Heart left ventricle (tissue), 16 donors: ENCODE results near the gene FAM120B. TPM values are rescaled to one million over a fixed set of nuclear protein-coding genes. Genes with fewer than 3 reads are reported as not detected.

ENCODE experiments used
- ATAC-seq, 4 donors: fragments of 200-7000 bp; cut with Tn5 transposase; one replicate each; pipeline ENCODE4 v1.9.1; 2020 to 2022; ENCODE audit warnings: moderate library complexity in 4 of 4, mild to moderate bottlenecking in 3 of 4, moderate number of reproducible peaks in 1 of 4
- DNase-seq, 5 donors: peaks; one replicate each; pipeline ENCODE4 v3.0.0-alpha.2; 2020
- H3K27ac ChIP-seq, 12 donors: fragments of 200-600 bp; sonication (generic) in 4 of 12; one replicate each; pipeline versions ENCODE4 v1.5.0 to v1.8.0; 2016 to 2022; ENCODE audit warnings: mild to moderate bottlenecking in 2 of 12
- H3K27me3 ChIP-seq, 9 donors: fragments of 200-600 bp; sonication (generic) in 2 of 9; one replicate each; pipeline versions ENCODE4 v1.5.1 to v1.8.0; 2016 to 2022; ENCODE audit warnings: mild to moderate bottlenecking in 3 of 9
- H3K36me3 ChIP-seq, 9 donors: fragments of 200-600 bp; sonication (generic) in 2 of 9; one replicate each; pipeline versions ENCODE4 v1.5.0 to v1.8.0; 2018 to 2022; ENCODE audit warnings: mild to moderate bottlenecking in 2 of 9
- H3K4me1 ChIP-seq, 12 donors: fragments of 200-600 bp; sonication (generic) in 4 of 12; one replicate each; pipeline versions ENCODE4 v1.5.0 to v1.8.0; 2016 to 2022; ENCODE audit warnings: mild to moderate bottlenecking in 3 of 12
- H3K4me3 ChIP-seq, 12 donors: fragments of 200-600 bp; sonication (generic) in 4 of 12; one replicate each; pipeline versions ENCODE4 v1.5.0 to v1.8.0; 2017 to 2022; ENCODE audit warnings: mild to moderate bottlenecking in 9 of 12, moderate library complexity in 4 of 12
- H3K9me3 ChIP-seq, 12 donors: fragments of 200-600 bp; sonication (generic) in 4 of 12; one replicate each; pipeline versions ENCODE4 v1.5.0 to v1.8.0; 2016 to 2022; ENCODE audit warnings: mild to moderate bottlenecking in 1 of 12
- POLR2A ChIP-seq, 2 donors: fragments of 450-650 bp; IDR thresholded peaks; one replicate each; pipeline ENCODE4 v1.6.1; 2017; ENCODE audit warnings: antibody characterized with exemption in 2 of 2, mild to moderate bottlenecking in 2 of 2, moderate library complexity in 2 of 2
- WGBS, 4 donors: extraction: QIAGEN DNeasy Blood & Tissue Kit in 2 of 4; methylation state at CpG; one replicate each; pipeline versions ENCODE4 v1.1.5 to v1.1.7; 2013 to 2018; 5-methylcytosine and 5-hydroxymethylcytosine counted together
- intact Hi-C, 10 donors: fragments of 100-400 bp; cut with DNase I; formaldehyde crosslinking; loops; one replicate each; pipeline versions ENCODE4 v1.11.1 to v1.14.2; 2022
- polyA plus RNA-seq, 2 donors: library from polyadenylated mRNA; stranded (reverse); fragments of 200-250 nt; gene quantifications; one replicate each; pipeline ENCODE4 v1.2.3, GENCODE V29; 2013
- total RNA-seq, 9 donors: library from RNA; depleted of rRNA in 2 of 9; stranded (reverse); fragments of >200 nt in 2 of 9; fragmentation: NEBNext Ultra II Directional in 3 of 9; extraction: Animal tissue kit (Norgen Biotek cat#: 25700) in 3 of 9; gene quantifications; one replicate each; pipeline versions ENCODE4 v1.1.0 to v1.2.4, GENCODE V29; 2016 to 2023
- TF ChIP-seq, protein P1 (sequence below), 12 donors: fragments of 200-600 bp; sonication (generic) in 4 of 12; IDR thresholded peaks; one replicate each; pipeline versions ENCODE4 v1.5.0 to v1.8.0; 2018 to 2022; ENCODE audit warnings: antibody characterized with exemption in 12 of 12, mild to moderate bottlenecking in 5 of 12
- donor health status: ischemic (EF 13 %, LVEDD 7.1; RV severe dilation, severe dysfunction).
- donor health status: healthy with polysubstance abuse.
- donor health status: DM: no; HTN: yes; CAD: no.
- donor health status: DM: no; HTN: no; CAD: no.
- donor health status: ischemic (EF 25% LVEDD 6.9; RV normal size, moderate dysfunction).
- donor health status: ischemic (EF 25% LVEDD 5.7; RV mildly dilated, moderate dysfunction).
- donor health status: healthy.
- donor health status: DM: yes; HTN: yes; CAD: no.
- donor health status: ischemic (EF 35%, LVEDD 5.7; RV mildly dilated, moderate dysfunction).
- donor health status: nonischemic (EF 11% LVEDD 7.7; RV severe dilation, severe dysfunction).
- donor health status: DM: yes; HTN: yes; CAD: no.
- donor health status: PGD.
- donor health status: ischemic (EF 29% LVEDD 5.4; RV normal size, mild dysfunction).
- donor health status: nonischemic (EF 23%, LVEDD 6.1; RV moderate dilation, normal function).

FAM120B gene
- total and polyA plus RNA-seq, 11 donors = 6.6 to 29.4 (median 18.5) TPM

DNA sequence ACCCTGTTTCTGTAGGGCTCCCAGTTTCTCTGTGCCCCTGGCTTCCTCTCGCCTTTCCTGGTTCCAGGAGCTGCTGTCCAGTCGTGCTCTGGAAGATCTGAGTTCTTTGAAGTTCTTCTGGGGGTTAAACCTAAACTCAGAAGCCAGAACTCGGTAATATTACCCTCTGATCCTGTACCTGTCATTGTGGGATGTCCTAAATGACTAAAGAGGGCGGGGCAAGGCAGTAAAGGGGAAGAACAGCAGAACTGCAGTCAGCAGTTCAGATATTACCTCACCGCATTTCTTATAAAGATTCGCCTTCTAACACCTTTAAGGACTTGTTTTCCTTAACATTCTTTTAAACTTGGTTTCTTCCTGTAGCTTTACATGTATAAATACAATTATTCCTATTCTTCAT, 63.9 kb downstream of the FAM120B start:
- Histone ChIP-seq H3K4me3 (no peak overlapping the region), H3K36me3 (peaks cover 0 to 60% (median 37%) of the 10 kb centered on the region in 9 donors), H3K27ac (no peak overlapping the region), H3K9me3 (no peaks in the 10 kb centered on the region), H3K27me3 (no peaks in the 10 kb centered on the region), H3K4me1 (peaks cover 0 to 14% (median 6%) of the 10 kb centered on the region in 12 donors)
- intact Hi-C loops = no loop called here
- DNase-seq (no peak), ATAC-seq (no peak)
- no peak for TF ChIP-seq POLR2A (IDR thresholded peaks at IDR 0.05)
- TF ChIP-seq, protein P1, sequence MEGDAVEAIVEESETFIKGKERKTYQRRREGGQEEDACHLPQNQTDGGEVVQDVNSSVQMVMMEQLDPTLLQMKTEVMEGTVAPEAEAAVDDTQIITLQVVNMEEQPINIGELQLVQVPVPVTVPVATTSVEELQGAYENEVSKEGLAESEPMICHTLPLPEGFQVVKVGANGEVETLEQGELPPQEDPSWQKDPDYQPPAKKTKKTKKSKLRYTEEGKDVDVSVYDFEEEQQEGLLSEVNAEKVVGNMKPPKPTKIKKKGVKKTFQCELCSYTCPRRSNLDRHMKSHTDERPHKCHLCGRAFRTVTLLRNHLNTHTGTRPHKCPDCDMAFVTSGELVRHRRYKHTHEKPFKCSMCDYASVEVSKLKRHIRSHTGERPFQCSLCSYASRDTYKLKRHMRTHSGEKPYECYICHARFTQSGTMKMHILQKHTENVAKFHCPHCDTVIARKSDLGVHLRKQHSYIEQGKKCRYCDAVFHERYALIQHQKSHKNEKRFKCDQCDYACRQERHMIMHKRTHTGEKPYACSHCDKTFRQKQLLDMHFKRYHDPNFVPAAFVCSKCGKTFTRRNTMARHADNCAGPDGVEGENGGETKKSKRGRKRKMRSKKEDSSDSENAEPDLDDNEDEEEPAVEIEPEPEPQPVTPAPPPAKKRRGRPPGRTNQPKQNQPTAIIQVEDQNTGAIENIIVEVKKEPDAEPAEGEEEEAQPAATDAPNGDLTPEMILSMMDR (IDR thresholded peaks at IDR 0.05) = no peak
- 82 to 92% (median 89%) methylated on average over 6 of the region's 6 CpGs for WGBS, 4 donors

DNA sequence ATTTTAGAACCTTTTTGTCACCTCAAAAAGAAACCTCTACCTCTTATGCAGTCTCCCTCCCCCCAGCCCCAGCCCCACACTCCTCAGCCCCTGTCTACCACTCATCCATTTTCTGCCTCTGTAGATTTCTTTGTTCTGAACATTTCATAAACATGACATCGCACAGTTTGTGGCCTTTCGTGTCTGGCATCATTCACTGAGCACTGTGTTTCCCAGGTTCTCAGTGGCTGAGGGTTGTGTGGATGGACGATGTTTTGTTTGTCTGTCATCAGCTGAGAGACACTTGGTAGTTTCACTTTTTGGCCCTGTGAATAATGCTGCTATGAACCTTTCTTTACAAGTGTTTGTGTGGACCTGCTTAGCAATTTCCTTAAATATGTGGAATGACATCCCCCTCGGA, 64.5 kb downstream of the FAM120B start:
- TF ChIP-seq POLR2A (IDR thresholded peaks at IDR 0.05) = no peak
- TF ChIP-seq, protein P1 (IDR thresholded peaks at IDR 0.05) = no peak
- H3K9me3 ChIP-seq = no peaks in the 10 kb centered on the region
- WGBS, 4 donors = 77 to 84% (median 80%) methylated on average over 4 of the region's 4 CpGs
- H3K4me1 ChIP-seq = peaks cover 0 to 7% (median 2%) of the 10 kb centered on the region in 12 donors
- DNase-seq (no peak), ATAC-seq (no peak)
- intact Hi-C loops = no loop called here
- H3K27ac ChIP-seq = no peak overlapping the region
- H3K36me3 ChIP-seq = peaks cover 0 to 66% (median 43%) of the 10 kb centered on the region in 9 donors
- H3K27me3 ChIP-seq = no peaks in the 10 kb centered on the region
- no peak overlapping the region for H3K4me3 ChIP-seq

DNA sequence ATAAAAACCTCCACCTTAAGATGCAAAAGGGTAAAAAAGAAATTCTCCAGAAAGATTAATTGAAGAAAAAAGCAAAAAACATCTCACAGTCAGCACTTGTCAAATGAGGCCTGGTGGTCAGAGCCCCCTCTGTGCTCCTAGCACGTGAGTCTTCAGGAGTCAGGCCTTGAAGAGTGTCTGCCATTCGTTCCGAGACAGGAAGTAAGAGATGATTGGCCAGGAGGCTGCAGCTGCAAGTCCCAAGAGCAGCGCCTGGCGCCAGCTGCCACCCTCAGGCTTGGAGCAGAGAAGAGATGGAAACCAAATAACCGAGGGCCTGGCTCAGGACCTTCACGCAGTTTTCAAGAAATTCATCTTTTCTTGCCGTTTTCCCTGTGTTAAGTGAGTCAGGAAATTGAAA, 65.0 kb downstream of the FAM120B start:
- Histone ChIP-seq H3K27me3 (no peaks in the 10 kb centered on the region), H3K36me3 (peaks cover 0 to 69% (median 48%) of the 10 kb centered on the region in 9 donors), H3K27ac (no peak overlapping the region), H3K4me3 (no peak overlapping the region), H3K4me1 (peaks cover 0 to 4% (median 0%) of the 10 kb centered on the region in 12 donors), H3K9me3 (no peaks in the 10 kb centered on the region)
- DNase-seq (peak in 1 of 5 donors; percentile 42), ATAC-seq (peak in 2 of 4 donors; percentile 48 to 50)
- TF ChIP-seq POLR2A (IDR thresholded peaks at IDR 0.05) = no peak
- TF ChIP-seq, protein P1 (IDR thresholded peaks at IDR 0.05) = no peak
- intact Hi-C loops = no loop called here
- WGBS, 4 donors = 73 to 83% (median 73%) methylated on average over 8 of the region's 8 CpGs

DNA sequence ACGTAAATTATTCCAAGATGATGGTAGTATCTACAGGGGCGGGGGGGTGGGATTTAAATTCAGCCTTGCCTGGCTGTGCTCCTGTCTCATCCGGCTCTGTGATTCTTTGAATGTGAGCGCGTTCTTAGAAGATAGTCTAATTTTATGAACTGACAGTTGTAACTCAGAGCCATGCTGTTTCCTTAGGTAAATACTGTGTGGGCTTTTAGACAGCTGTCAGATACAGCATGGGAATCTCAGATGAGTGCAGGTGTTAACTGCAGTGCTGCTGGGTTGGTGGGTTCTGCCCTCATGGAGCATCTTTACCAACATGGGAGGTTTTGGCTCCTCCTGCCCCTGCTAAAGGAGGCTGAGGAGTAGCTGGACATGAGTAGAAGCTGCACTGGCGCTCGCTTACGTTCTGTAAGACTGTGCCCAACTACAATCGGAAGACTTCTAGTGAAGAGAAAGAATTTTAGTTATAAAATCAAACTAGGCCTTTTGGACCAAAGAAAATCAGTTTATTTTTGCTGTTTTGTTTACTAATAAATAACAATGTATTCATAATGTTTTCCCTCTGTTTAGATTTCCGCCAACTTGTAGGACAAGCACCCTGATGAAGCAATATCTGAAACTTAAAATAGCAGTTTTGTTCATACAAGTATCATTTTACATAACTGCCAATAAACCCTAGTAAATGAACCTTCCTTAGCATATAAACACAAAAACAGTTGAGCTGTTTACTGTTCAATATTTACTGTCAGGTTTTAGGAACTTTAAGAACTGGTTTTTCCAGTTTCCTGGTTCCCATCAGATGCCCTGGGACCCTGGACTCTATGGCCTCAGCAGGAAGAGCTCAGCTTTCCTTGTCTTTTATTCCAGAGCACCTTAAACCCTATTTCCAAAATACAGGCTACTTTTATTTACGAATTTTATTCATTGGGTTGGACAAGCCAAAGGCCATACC, 66.1 kb downstream of the FAM120B start:
- DNase-seq = no peak
- Histone ChIP-seq H3K36me3 (peaks cover 0 to 65% (median 49%) of the 10 kb centered on the region in 9 donors), H3K27me3 (no peaks in the 10 kb centered on the region), H3K4me1 (peaks cover 0 to 4% (median 0%) of the 10 kb centered on the region in 12 donors), H3K4me3 (no peak overlapping the region), H3K9me3 (no peaks in the 10 kb centered on the region), H3K27ac (no peak overlapping the region)
- TF ChIP-seq POLR2A (IDR thresholded peaks at IDR 0.05) = no peak
- TF ChIP-seq, protein P1 (IDR thresholded peaks at IDR 0.05) = no peak
- ATAC-seq = no peak
- intact Hi-C loops = no loop called here
- WGBS, 4 donors = 95 to 98% (median 97%) methylated on average over 11 of the region's 11 CpGs
